Liver (tissue), 9 donors: ENCODE data around the gene CASZ1. TPM values are rescaled to one million over a fixed set of nuclear protein-coding genes. Genes with fewer than 3 reads are reported as not detected.

ENCODE experiments used
- DNase-seq: peaks from one replicate; pipeline ENCODE4 v3.0.0-alpha.2; 2017; ENCODE audit warnings: low spot score
- H3K27ac ChIP-seq, 2 donors: one replicate each; pipeline ENCODE4 v1.7.0; 2013; ENCODE audit warnings: inconsistent platforms in 2 of 2, low read length in 2 of 2, control low read depth in 1 of 2, low read depth in 1 of 2, mild to moderate bottlenecking in 1 of 2
- H3K27me3 ChIP-seq, 4 donors: one replicate each; pipeline versions ENCODE4 v1.6.1 to v1.7.0; 2013; ENCODE audit warnings: low read length in 3 of 4, inconsistent platforms in 1 of 4, mild to moderate bottlenecking in 1 of 4, moderate library complexity in 1 of 4; ENCODE audit not compliant: control insufficient read depth in 4 of 4, insufficient read depth in 4 of 4
- H3K36me3 ChIP-seq, 4 donors: one replicate each; pipeline versions ENCODE4 v1.6.1 to v1.7.0; 2013; ENCODE audit warnings: low read length in 3 of 4, mild to moderate bottlenecking in 3 of 4, low read depth in 1 of 4, moderate library complexity in 1 of 4; ENCODE audit not compliant: control insufficient read depth in 4 of 4, insufficient read depth in 3 of 4
- H3K4me1 ChIP-seq, 4 donors: one replicate each; pipeline versions ENCODE4 v1.6.1 to v1.7.0; 2013; ENCODE audit warnings: low read length in 3 of 4, mild to moderate bottlenecking in 3 of 4, moderate library complexity in 1 of 4; ENCODE audit not compliant: control insufficient read depth in 4 of 4, insufficient read depth in 4 of 4
- H3K4me3 ChIP-seq, 3 donors: one replicate each; pipeline versions ENCODE4 v1.6.1 to v1.7.0; 2013; ENCODE audit warnings: low read length in 3 of 3, control low read depth in 1 of 3, low read depth in 1 of 3, mild to moderate bottlenecking in 1 of 3
- H3K9ac ChIP-seq, 2 donors: one replicate each; pipeline ENCODE4 v1.7.0; 2013; ENCODE audit warnings: low read length in 2 of 2, mild to moderate bottlenecking in 2 of 2, moderate library complexity in 2 of 2, control low read depth in 1 of 2, low read depth in 1 of 2
- H3K9me3 ChIP-seq, 4 donors: one replicate each; pipeline versions ENCODE4 v1.6.1 to v1.7.0; 2013; ENCODE audit warnings: low read length in 3 of 4; ENCODE audit not compliant: control insufficient read depth in 4 of 4
- FOXA1 ChIP-seq: IDR thresholded peaks from 2 replicates; pipeline ENCODE4 v1.6.1; 2016; ENCODE audit warnings: antibody characterized with exemption
- FOXA2 ChIP-seq: IDR thresholded peaks from 2 replicates; pipeline ENCODE4 v1.6.1; 2016; ENCODE audit warnings: antibody characterized with exemption
- GABPA ChIP-seq, 2 donors: IDR thresholded peaks in 1 of 2; conservative IDR thresholded peaks in 1 of 2; 2 replicates each; pipeline ENCODE4 v1.6.1; 2016; ENCODE audit warnings: antibody characterized with exemption in 2 of 2, mild to moderate bottlenecking in 1 of 2, moderate library complexity in 1 of 2
- HNF4A ChIP-seq, 2 donors: conservative IDR thresholded peaks; 2 replicates each; pipeline ENCODE4 v1.6.1; 2016; ENCODE audit warnings: antibody characterized with exemption in 2 of 2, mild to moderate bottlenecking in 2 of 2
- HNF4G ChIP-seq: IDR thresholded peaks from 2 replicates; pipeline ENCODE4 v1.6.1; 2016; ENCODE audit warnings: antibody characterized with exemption
- NR2F2 ChIP-seq: IDR thresholded peaks from 2 replicates; pipeline ENCODE4 v1.6.1; 2016; ENCODE audit warnings: antibody characterized with exemption
- RXRA ChIP-seq, 2 donors: IDR thresholded peaks; 2 replicates each; pipeline ENCODE4 v1.6.1; 2017 to 2018; ENCODE audit warnings: antibody characterized with exemption in 2 of 2, mild to moderate bottlenecking in 1 of 2
- SP1 ChIP-seq: IDR thresholded peaks from 2 replicates; pipeline ENCODE4 v1.6.1; 2018; ENCODE audit warnings: antibody characterized with exemption, mild to moderate bottlenecking
- TAF1 ChIP-seq: conservative IDR thresholded peaks from 2 replicates; pipeline ENCODE4 v1.6.1; 2016; ENCODE audit warnings: antibody characterized with exemption, mild to moderate bottlenecking
- whole genome bisulfite sequencing: extraction: QIAGEN DNeasy Blood & Tissue Kit; methylation state at CpG from one replicate; pipeline ENCODE4 v1.1.7; 2013; 5-methylcytosine and 5-hydroxymethylcytosine counted together
- polyA plus RNA-seq, 2 donors: library from polyadenylated mRNA; stranded (reverse) in 1 of 2; unstranded in 1 of 2; fragments of 200-250 nt in 1 of 2; fragments of >200 nt in 1 of 2; fragmentation: Nextera tagmentation in 1 of 2; extraction: Ambion mirVana in 1 of 2; gene quantifications; one replicate each; pipeline versions ENCODE4 v1.2.1 to v1.2.3, GENCODE V29; 2013 to 2015
- total RNA-seq, 2 donors: library from RNA; depleted of rRNA; stranded (reverse); fragments of >200 nt; gene quantifications; one replicate each; pipeline ENCODE4 v1.2.3, GENCODE V29; 2014
- TF ChIP-seq, protein P1 (sequence below): IDR thresholded peaks from 2 replicates; pipeline ENCODE4 v1.6.1; 2016; ENCODE audit warnings: antibody characterized with exemption, mild to moderate bottlenecking
- TF ChIP-seq, protein P2 (sequence below): IDR thresholded peaks from 2 replicates; pipeline ENCODE4 v1.6.1; 2016; ENCODE audit warnings: antibody characterized with exemption
- TF ChIP-seq, protein P3 (sequence below): IDR thresholded peaks from 2 replicates; pipeline ENCODE4 v1.6.1; 2016; ENCODE audit warnings: antibody characterized with exemption
- donor health status: healthy.
- donor health status: healthy.
- donor health status: healthy.
- donor health status: healthy.
- donor health status: healthy.

Gene CASZ1
- total and polyA plus RNA-seq, 4 donors: 1.0 to 3.5 (median 1.9) TPM

DNA sequence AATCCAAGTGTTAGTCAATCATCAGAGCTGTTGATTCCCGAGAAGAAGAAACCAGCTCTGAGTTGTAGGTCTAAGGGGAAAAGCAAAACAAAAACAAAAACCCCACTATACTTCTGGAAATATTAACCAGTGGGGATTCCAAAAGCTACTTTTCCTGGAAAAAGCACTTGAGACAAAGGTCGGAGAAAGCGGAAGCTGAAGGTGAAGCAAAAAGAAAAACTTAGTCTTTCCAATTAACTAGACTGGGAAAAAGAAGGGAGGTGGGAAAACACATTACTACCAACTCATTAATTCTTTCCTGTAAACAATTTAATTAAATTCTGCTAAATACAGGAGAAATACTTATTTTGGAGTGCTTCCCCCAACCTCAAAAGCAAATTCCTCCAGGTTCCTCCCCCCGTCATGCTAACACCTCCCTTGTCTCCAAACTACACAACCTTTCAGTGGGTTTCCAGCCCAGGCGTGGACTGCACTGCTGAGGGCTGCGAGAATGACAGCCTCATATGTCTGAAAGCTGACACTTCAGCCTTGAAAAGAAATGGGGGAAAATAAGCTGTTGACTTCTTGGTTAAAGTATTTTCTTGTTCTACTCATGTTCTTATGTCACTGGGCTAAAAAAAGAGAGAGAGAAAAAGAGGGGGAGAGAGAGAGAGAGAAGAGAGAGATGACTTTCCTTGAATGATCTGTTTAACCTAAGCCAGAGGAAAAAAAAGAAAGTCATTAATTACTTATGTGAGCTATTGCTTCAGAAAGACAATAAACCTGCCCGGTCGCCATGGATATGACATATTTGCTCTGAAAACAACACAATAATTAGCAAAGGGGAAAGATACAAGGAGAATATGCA, 5.1 kb downstream of the CASZ1 start (continued):
- TF ChIP-seq, protein P1, sequence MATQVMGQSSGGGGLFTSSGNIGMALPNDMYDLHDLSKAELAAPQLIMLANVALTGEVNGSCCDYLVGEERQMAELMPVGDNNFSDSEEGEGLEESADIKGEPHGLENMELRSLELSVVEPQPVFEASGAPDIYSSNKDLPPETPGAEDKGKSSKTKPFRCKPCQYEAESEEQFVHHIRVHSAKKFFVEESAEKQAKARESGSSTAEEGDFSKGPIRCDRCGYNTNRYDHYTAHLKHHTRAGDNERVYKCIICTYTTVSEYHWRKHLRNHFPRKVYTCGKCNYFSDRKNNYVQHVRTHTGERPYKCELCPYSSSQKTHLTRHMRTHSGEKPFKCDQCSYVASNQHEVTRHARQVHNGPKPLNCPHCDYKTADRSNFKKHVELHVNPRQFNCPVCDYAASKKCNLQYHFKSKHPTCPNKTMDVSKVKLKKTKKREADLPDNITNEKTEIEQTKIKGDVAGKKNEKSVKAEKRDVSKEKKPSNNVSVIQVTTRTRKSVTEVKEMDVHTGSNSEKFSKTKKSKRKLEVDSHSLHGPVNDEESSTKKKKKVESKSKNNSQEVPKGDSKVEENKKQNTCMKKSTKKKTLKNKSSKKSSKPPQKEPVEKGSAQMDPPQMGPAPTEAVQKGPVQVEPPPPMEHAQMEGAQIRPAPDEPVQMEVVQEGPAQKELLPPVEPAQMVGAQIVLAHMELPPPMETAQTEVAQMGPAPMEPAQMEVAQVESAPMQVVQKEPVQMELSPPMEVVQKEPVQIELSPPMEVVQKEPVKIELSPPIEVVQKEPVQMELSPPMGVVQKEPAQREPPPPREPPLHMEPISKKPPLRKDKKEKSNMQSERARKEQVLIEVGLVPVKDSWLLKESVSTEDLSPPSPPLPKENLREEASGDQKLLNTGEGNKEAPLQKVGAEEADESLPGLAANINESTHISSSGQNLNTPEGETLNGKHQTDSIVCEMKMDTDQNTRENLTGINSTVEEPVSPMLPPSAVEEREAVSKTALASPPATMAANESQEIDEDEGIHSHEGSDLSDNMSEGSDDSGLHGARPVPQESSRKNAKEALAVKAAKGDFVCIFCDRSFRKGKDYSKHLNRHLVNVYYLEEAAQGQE: no peak
- TF ChIP-seq NR2F2: no peak
- TF ChIP-seq, protein P2, sequence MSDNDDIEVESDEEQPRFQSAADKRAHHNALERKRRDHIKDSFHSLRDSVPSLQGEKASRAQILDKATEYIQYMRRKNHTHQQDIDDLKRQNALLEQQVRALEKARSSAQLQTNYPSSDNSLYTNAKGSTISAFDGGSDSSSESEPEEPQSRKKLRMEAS: no peak
- no peak for TF ChIP-seq TAF1

DNA sequence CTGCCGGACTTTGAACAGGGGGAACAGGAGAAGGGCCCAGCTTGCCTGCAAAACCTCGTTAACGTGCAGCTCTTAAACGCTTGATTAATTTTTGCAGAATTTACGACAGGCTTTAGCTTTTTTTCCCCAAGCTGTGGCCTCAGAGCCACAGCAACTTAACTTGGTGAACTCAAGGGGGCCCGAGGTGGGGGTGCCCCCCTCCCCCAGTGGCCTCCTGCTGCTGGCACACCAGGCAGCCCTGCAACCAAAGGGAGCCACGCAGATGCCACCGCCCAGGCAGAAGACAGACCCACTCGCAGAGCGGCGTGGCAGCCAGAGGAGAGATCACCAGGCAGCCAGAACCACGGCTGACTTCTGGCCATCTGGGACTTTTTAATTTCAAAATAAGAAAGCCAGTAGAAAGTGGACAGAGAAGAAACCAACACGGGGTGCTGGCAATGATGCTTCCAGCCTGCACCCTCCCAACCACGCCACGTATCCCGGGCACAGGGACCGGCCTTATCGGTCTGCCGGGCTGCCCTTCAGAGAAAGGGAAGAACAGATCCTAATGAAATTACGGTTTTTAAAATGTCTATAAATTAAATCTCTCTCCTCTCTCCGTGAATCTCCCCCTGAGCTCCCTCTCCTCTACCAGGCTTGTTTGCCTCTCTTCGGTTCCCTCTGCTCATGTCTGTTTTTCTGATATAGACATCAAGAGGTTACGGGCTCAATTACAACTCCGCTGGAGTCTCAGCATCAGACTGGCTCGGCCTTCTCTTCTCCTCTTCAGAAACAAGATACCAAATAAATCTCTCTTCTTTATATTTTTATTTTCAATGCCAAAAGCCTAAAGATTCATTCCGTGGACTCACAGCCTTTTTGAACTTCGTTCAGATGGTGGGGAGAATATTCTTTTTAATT, 6.4 kb downstream of the CASZ1 start:
- H3K4me3 ChIP-seq: no peak overlapping the region
- no peak for DNase-seq
- TF ChIP-seq SP1: no peak
- H3K9me3 ChIP-seq: no peaks in the 10 kb centered on the region
- H3K4me1 ChIP-seq: peaks cover 11 to 24% (median 14%) of the 10 kb centered on the region in 4 donors
- 82% methylated on average over 27 of the region's 27 CpGs for WGBS
- H3K27ac ChIP-seq: no peak overlapping the region
- H3K27me3 ChIP-seq: peaks cover 0 to 11% (median 0%) of the 10 kb centered on the region in 4 donors
- H3K9ac ChIP-seq: no peak overlapping the region
- H3K36me3 ChIP-seq: no peaks in the 10 kb centered on the region

DNA sequence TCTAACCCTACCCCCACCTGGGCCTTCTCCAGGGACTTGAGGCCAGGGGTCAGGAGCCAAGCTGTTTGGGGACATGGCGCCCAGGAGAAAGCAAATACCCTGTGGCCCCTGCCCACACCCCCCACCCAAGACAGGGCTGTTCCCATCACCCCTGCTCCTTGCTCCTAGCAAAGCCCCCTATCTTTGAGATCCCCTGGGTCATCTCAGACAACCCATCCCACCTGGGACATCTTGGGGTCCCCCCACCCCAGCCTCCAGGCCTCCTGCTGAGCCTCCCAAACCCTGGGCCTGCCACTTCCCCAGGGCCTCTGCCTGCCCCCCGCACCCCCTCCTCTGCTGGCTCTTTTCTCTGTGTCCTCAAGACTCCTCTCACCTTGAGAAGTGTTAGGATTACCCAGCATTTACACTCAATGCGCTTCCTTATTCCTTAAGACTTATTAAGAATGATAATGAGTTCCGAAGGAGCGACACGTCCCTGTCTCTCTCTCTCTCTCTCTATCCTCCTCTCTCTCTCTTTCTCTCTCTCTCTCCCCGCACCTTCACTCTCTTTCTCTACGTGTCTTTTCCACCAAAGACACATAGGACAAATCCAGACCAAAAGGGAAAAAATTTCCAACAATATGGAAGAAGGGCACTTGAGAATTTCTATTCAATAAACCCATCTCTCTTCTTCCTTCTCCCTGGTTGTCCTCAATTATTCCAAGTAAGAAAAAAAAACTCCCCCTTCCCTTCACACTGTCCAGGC, 7.2 kb downstream of the CASZ1 start:
- Histone ChIP-seq H3K4me1 (peaks cover 7 to 18% (median 11%) of the 10 kb centered on the region in 4 donors), H3K4me3 (no peak overlapping the region), H3K27ac (no peak overlapping the region), H3K27me3 (peaks cover 0 to 9% (median under 1%) of the 10 kb centered on the region in 4 donors), H3K9ac (no peak overlapping the region), H3K36me3 (no peaks in the 10 kb centered on the region), H3K9me3 (no peaks in the 10 kb centered on the region)
- no peak for DNase-seq
- TF ChIP-seq HNF4G (no peak), RXRA (IDR thresholded peaks at IDR 0.05) (no peak), FOXA2 (no peak), GABPA (IDR thresholded peaks at IDR 0.05 in 1 of 2, conservative IDR thresholded peaks at IDR 0.05 in 1 of 2) (no peak), FOXA1 (no peak), HNF4A (conservative IDR thresholded peaks at IDR 0.05) (no peak)
- TF ChIP-seq, protein P1: no peak
- TF ChIP-seq, protein P3, sequence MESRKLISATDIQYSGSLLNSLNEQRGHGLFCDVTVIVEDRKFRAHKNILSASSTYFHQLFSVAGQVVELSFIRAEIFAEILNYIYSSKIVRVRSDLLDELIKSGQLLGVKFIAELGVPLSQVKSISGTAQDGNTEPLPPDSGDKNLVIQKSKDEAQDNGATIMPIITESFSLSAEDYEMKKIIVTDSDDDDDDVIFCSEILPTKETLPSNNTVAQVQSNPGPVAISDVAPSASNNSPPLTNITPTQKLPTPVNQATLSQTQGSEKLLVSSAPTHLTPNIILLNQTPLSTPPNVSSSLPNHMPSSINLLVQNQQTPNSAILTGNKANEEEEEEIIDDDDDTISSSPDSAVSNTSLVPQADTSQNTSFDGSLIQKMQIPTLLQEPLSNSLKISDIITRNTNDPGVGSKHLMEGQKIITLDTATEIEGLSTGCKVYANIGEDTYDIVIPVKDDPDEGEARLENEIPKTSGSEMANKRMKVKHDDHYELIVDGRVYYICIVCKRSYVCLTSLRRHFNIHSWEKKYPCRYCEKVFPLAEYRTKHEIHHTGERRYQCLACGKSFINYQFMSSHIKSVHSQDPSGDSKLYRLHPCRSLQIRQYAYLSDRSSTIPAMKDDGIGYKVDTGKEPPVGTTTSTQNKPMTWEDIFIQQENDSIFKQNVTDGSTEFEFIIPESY: no peak
- 74% methylated on average over 8 of the region's 8 CpGs for WGBS
